Cardiac muscle cell (in vitro differentiated cells and primary cell): ENCODE data around the gene ZNF10. TPM values are rescaled to one million over a fixed set of nuclear protein-coding genes. Genes with fewer than 3 reads are reported as not detected.

Experiments used
- DNase-seq, 2 donors: peaks; one replicate each; pipeline versions ENCODE4 v3.0.0 to v3.0.0-alpha.2; 2010 to 2017; ENCODE audit warnings: low read depth in 1 of 2, low spot score in 1 of 2
- H3K27ac ChIP-seq: fragments of 200-600 bp; sonication (generic); 2 replicates; pipeline ENCODE4 v1.5.1; 2016
- H3K27me3 ChIP-seq: fragments of 200-600 bp; sonication (generic); 2 replicates; pipeline ENCODE4 v1.6.0; 2016; ENCODE audit warnings: control low read depth
- H3K36me3 ChIP-seq: fragments of 200-600 bp; sonication (generic); 2 replicates; pipeline ENCODE4 v1.5.1; 2016; ENCODE audit warnings: control low read depth
- H3K4me1 ChIP-seq: fragments of 200-600 bp; sonication (generic); 2 replicates; pipeline ENCODE4 v1.8.1; 2017; ENCODE audit warnings: low read depth, mild to moderate bottlenecking, mixed run types
- H3K4me3 ChIP-seq: fragments of 200-600 bp; sonication (generic); 2 replicates; pipeline ENCODE4 v1.5.1; 2016; ENCODE audit warnings: mild to moderate bottlenecking
- H3K9me3 ChIP-seq: fragments of 200-600 bp; sonication (generic); 2 replicates; pipeline ENCODE4 v1.5.1; 2017; ENCODE audit warnings: low read depth, mild to moderate bottlenecking, control low read depth
- CTCF ChIP-seq: IDR thresholded peaks from 2 replicates; pipeline ENCODE4 v1.5.1; 2012; ENCODE audit warnings: low read depth, mild to moderate bottlenecking, low read length
- polyA plus RNA-seq: library from polyadenylated mRNA; unstranded; fragments of >200 nt; fragmentation: Nextera tagmentation; extraction: Ambion mirVana; gene quantifications from 2 replicates; pipeline ENCODE4 v1.2.1, GENCODE V29; 2016
- total RNA-seq: library from RNA; depleted of rRNA; stranded (reverse); fragments of >200 nt; gene quantifications from 2 replicates; pipeline ENCODE4 v1.2.3, GENCODE V29; 2016

The ZNF10 gene
- total and polyA plus RNA-seq, 2 experiments from 2014 or later = 7.0 to 9.5 TPM

GRCh38 chr12:133174901-133175300 is 44.5 kb downstream of the ZNF10 start:
- H3K4me3 ChIP-seq = no peak overlapping the region
- DNase-seq = no peak
- H3K27me3 ChIP-seq = no peaks in the 10 kb centered on the region
- peaks cover 3% of the 10 kb centered on the region for H3K9me3 ChIP-seq
- no peak for TF ChIP-seq CTCF
- H3K4me1 ChIP-seq = no peaks in the 10 kb centered on the region
- H3K27ac ChIP-seq = no peak overlapping the region
- no peaks in the 10 kb centered on the region for H3K36me3 ChIP-seq

GRCh38 chr12:133180669-133181068 is 50.2 kb downstream of the ZNF10 start:
- peaks cover 2% of the 10 kb centered on the region for H3K36me3 ChIP-seq
- no peaks in the 10 kb centered on the region for H3K27me3 ChIP-seq
- DNase-seq = no peak
- no peak overlapping the region for H3K27ac ChIP-seq
- peaks cover 5% of the 10 kb centered on the region for H3K4me1 ChIP-seq
- no peaks in the 10 kb centered on the region for H3K9me3 ChIP-seq
- TF ChIP-seq CTCF = no peak
- H3K4me3 ChIP-seq = no peak overlapping the region

- Histone ChIP-seq H3K4me3 (peak within 1 kb of the TSS; percentile 93), H3K27me3 (no peaks in the 10 kb centered on the region), H3K27ac (peak within 1 kb of the TSS; percentile 86), H3K9me3 (no peaks in the 10 kb centered on the region), H3K36me3 (peaks cover 6% of the 10 kb centered on the region), H3K4me1 (peaks cover 5% of the 10 kb centered on the region)
- TF ChIP-seq CTCF = peak; percentile 88
- peak; percentile 95 to 96 for DNase-seq
Measured at GRCh38 chr12:133181238-133181959, 51.0 kb downstream of the ZNF10 start, which contains the start of gene ZNF268. Gene ZNF268 (plus strand): TSS chr12:133181495. CDS start chr12:133181998, 503 bp downstream.

GRCh38 chr12:133190176-133190575 is 59.7 kb downstream of the ZNF10 start:
- no peak overlapping the region for H3K27ac ChIP-seq
- peaks cover 67% of the 10 kb centered on the region for H3K36me3 ChIP-seq
- H3K9me3 ChIP-seq = peaks cover 3% of the 10 kb centered on the region
- DNase-seq = no peak
- H3K27me3 ChIP-seq = no peaks in the 10 kb centered on the region
- TF ChIP-seq CTCF = no peak
- H3K4me3 ChIP-seq = no peak overlapping the region
- H3K4me1 ChIP-seq = no peaks in the 10 kb centered on the region

GRCh38 chr12:133192847-133193246 is 62.4 kb downstream of the ZNF10 start:
- Histone ChIP-seq H3K27me3 (no peaks in the 10 kb centered on the region), H3K9me3 (peaks cover 6% of the 10 kb centered on the region), H3K36me3 (peaks cover 63% of the 10 kb centered on the region), H3K4me3 (no peak overlapping the region), H3K27ac (no peak overlapping the region), H3K4me1 (no peaks in the 10 kb centered on the region)
- TF ChIP-seq CTCF = no peak
- DNase-seq = no peak
